Endothelial cell of hepatic sinusoid (primary cell): ENCODE results near the gene RPS6KA2.

Experiments
- in situ Hi-C: cut with HindIII; loops from 2 replicates; pipeline ENCODE4 v1.10.0; 2017; ENCODE audit warnings: low sequenced_read_pairs

The RPS6KA2 gene

GRCh38 chr6:166495487-166496314 is 131.3 kb downstream of the RPS6KA2 start:
- in situ Hi-C loops = no loop called here

DNA sequence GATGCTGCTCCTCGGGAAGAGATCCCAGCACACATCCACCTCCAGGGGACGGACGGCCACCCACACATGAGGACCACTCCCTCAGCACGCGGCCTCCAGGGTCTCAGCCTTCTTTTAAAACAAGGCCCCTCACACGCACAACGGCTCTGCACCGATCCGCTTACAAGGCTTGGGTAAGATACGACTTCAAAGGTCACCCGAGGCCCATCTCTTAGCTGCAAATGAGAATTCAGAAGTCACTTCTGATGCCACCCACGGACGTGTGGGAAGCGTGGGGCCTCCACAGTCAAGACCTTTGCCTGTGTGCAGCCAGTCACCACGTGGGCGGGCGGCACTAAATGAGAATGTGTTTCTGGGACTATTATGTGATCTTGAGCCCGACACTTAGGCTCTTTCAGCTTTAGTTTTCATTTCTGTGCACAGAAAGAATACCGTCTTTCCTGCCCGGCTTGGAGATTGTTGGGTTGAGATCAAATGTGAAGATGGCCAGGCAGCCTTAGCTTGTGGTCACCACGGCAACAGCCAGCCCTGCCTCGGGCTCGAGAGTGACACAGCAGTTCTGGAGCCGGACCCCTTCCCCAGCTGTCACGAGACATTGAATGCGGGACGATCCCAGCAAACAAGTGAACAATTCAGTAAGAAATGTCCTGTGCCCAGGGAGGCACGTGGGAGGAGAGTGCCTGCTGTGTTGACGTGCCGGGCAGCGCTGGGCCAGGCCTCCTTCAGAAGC is 132.1 kb downstream of the RPS6KA2 start:
- in situ Hi-C loops = no loop called here

- in situ Hi-C loops = no loop called here
Observed at GRCh38 chr6:166494101-166494441, 133.0 kb downstream of the RPS6KA2 start.

GRCh38 chr6:166493427-166494100 is 133.5 kb downstream of the RPS6KA2 start:
- in situ Hi-C loops = no loop called here

GRCh38 chr6:166492092-166492741 is 134.8 kb downstream of the RPS6KA2 start:
- in situ Hi-C loops = no loop called here

- in situ Hi-C loops = no loop called here
Observed at GRCh38 chr6:166490671-166491500, 136.2 kb downstream of the RPS6KA2 start.

- in situ Hi-C loops = no loop called here
Observed at GRCh38 chr6:166489301-166490155, 137.5 kb downstream of the RPS6KA2 start.

DNA sequence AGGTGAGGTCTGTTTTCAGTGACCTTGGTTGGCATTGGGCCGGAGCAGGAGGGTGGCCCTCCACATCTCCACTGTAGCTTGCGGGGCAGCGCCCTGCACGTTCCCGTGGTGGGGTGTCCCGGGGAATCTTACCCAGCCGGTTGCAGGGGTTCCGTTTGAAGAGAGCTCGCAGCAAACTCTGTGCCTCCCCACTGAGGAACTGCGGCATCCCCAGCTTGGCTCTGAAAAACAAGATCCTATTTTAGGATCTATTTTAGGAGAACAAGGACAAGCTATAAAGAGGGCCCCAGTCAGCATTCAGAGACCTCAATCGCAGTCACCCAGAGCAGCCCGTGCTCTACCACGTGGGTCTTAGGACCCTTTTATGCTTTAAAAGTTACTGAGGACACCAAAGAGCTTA is 138.3 kb downstream of the RPS6KA2 start:
- in situ Hi-C loops = no loop called here

DNA sequence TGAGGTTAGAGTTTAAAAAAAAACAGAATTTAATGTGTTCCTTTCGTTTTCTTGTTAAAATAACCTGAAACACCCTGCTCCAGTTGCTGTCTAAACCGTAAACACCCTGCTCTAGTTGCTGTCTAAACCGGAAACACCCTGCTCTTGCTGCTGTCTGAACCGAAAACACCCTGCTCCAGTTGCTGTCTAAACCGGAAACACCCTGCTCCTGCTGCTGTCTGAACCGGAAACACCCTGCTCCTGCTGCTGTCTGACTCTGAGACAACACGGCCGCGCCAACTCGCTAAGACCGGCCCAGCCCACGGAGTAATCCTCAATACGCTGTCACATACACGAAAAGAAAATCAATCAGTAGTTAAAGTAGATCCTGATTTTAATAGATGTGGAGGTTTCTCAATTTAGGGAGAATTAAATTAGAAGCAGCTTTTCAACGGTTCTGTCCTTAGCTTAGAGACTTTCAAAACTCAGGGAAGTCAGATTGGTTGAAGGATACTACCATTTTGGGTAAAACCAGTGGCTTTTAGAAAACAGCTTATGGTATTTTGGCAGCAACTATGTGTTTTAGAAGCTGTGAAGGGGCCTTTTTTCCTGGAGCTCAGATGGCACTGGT is 138.9 kb downstream of the RPS6KA2 start:
- in situ Hi-C loops = no loop called here

- in situ Hi-C loops = no loop called here
Observed at GRCh38 chr6:166487148-166487547, 139.9 kb downstream of the RPS6KA2 start.

DNA sequence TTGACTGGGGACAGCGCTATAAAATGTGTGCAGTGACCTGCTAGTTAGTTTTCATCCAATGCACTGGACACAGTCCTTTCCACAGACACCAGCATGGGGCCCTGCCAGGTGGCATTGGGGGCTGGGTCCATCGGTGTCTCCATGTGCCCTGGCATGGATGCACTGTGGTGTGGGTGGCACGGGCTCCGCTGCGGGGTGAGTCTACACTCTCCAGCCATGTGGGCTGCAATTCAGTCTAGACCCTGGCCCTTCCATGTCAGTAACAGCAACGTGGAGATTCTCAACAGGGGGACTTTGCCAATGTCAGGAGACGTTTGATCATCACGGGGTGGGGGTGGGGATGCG is 140.5 kb downstream of the RPS6KA2 start:
- in situ Hi-C loops = no loop called here

DNA sequence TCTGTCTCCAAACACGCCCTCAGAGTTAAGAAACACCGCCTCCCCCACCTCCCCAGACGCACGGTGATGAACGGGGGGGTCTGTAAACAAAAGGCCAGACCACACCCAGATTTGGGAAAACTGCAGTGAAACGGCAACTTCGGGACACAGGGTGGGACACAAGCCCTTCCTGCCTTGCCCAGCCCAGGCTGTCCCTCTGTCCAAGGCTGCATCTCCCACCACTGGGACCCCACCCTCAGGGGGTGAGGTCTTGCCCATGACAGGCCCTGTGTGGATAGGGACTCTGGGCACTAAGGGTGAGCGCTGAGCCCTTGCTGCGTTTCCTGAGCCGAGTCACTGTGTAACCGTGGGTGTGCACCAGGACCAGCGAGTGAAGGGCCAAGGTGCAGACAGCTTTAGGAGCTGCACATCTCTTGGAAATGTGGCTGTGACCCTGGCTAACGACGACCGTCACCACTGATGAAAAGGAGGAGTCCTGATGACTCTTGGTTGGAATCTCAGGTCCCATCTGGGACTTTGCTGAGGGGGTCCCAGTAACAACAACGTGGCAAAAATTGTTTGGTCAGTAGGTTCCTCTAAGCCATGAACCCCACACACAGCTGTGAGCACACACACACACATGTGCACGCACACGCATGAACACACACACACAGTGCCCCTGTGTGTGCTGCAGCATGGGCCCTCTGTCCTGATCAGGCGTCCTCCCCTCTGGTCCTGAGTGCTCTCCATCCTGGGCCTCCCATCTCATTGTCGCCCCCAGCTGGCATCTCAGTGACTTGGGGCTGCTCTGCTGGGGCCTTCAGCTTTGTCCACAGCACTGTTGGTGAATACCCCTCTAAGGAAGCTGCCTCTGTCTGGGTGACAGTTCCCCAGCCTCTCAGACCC is 141.2 kb downstream of the RPS6KA2 start:
- in situ Hi-C loops = no loop called here

- in situ Hi-C loops = no loop called here
Observed at GRCh38 chr6:166484863-166485262, 142.2 kb downstream of the RPS6KA2 start.

GRCh38 chr6:166483573-166484250 is 143.3 kb downstream of the RPS6KA2 start:
- in situ Hi-C loops = no loop called here

DNA sequence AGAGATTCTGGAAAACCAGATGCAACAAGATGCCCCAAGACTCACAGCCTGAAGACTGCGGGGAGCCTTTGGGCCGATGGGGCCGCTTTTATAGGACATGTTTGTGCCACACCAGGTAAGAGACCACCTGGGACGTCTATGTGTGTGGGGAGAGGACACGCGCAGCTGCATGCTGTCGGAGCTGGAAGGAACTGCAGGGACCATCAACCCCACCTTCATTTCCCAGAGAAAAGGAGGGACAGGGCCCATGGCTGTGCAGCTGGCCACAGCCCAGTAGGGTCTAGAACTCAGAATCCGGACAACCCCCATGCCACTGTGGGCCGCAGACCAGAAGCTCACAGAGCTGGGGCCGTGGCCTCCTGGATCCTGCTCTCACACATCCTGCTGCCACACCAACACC is 144.0 kb downstream of the RPS6KA2 start:
- in situ Hi-C loops = no loop called here

- in situ Hi-C loops = no loop called here
Observed at GRCh38 chr6:166478782-166479592, 148.1 kb downstream of the RPS6KA2 start.
